Measurements from ENCODE around the gene B4GALT3.

The B4GALT3 gene

DNA sequence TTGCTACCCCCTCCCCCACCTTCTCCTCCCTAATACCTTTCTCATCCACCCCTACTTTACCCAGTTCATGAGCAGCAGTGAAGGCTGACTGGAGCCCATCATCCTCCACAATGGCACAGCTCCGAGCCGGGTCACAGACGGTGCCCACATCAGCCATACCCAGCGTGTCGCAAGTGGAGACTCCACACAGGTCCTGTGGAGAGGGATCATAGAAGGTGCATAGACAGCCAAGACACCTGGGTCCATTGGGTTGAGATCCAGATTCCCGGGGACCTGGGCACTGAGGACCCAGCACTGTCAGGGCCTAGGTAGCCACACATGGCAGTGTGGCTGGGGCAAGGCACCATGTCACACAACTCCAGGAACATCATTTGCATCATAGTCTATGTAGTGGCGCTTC lies 18.8 kb upstream of the B4GALT3 start:
- no peak overlapping the region for H3K27ac ChIP-seq (ENCODE audit: low read depth, low read length, severe bottlenecking)
- WGBS, 2 experiments (ENCODE audit: insufficient coverage in 2 of 2) = 97 to 98% methylated on average over 5 to 6 of the region's 7 CpGs
- peaks cover 19% of the 10 kb centered on the region for H3K4me1 ChIP-seq (ENCODE audit: control insufficient read depth, insufficient read depth, low read length, poor library complexity, severe bottlenecking)
- no peaks in the 10 kb centered on the region for H3K36me3 ChIP-seq (ENCODE audit: control insufficient read depth, insufficient read depth, low read length)
- no peaks in the 10 kb centered on the region for H3K9me3 ChIP-seq (ENCODE audit: control insufficient read depth, low read length)
- H3K4me3 ChIP-seq (ENCODE audit: extremely low read depth, insufficient read depth, low read length, poor library complexity, severe bottlenecking) = no peak overlapping the region

DNA sequence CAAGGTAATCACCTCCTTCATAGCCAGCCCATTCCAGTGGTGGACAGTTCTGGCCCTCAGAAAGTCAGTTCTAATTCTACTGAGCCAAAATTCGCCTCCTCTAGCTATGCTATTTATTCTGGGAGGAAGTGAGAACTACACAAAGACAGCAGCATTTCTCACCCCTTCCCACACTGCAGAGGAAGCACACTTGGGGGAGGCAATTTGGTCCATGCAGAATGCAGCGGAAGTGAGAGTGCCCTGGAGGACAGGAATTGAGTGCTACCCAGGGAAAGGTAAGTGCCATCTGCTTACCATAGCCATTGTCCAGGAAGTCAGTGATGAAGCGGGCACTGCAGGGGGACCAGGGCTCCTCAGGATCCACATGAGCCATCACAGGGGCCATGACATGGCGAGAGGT lies 17.9 kb upstream of the B4GALT3 start:
- Histone ChIP-seq H3K4me3 (ENCODE audit: extremely low read depth, insufficient read depth, low read length, poor library complexity, severe bottlenecking) (no peak overlapping the region), H3K4me1 (ENCODE audit: control insufficient read depth, insufficient read depth, low read length, poor library complexity, severe bottlenecking) (peaks cover 18% of the 10 kb centered on the region), H3K27ac (ENCODE audit: low read depth, low read length, severe bottlenecking) (no peak overlapping the region), H3K36me3 (ENCODE audit: control insufficient read depth, insufficient read depth, low read length) (no peaks in the 10 kb centered on the region), H3K9me3 (ENCODE audit: control insufficient read depth, low read length) (no peaks in the 10 kb centered on the region)
- 100% methylated on average over 3 of the region's 4 CpGs for WGBS, 2 experiments (ENCODE audit: insufficient coverage in 2 of 2)

DNA sequence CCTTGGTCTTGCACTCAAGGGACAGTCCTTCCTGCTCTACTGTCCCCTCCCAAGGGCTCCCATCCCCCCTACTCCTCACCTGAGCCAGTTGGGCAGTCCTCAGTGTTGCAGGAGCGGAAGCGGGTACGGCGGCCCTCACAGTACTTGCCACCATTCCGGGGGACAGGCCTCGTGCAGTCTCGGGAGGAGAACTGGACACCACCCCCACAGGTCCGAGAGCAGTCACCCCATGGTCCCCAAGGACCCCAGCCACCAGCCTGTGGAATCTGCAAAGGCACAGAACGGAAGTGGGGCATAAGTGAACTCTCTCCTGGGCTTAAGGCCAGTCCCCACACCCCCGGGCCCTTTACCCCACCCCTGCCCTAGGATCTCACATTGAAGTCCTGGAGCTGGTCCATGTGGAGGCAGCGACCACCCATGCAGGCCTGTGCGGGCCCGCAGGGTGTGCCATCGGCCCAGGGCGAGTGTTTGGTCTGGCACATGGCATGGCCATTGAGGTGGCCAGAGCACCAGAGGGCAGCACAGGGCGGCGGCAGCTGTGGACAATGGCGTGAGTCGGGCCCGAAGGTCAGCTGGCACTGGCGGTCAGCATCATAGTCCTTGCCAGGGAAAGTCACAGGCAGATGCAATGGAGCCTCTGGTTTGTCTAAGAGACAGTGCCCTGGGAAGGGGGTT lies 16.4 kb upstream of the B4GALT3 start:
- H3K4me3 ChIP-seq (ENCODE audit: extremely low read depth, insufficient read depth, low read length, poor library complexity, severe bottlenecking) = no peak overlapping the region
- WGBS, 2 experiments (ENCODE audit: insufficient coverage in 2 of 2) = 95 to 98% methylated on average over 15 to 21 of the region's 21 CpGs
- H3K36me3 ChIP-seq (ENCODE audit: control insufficient read depth, insufficient read depth, low read length) = no peaks in the 10 kb centered on the region
- H3K9me3 ChIP-seq (ENCODE audit: control insufficient read depth, low read length) = no peaks in the 10 kb centered on the region
- H3K27ac ChIP-seq (ENCODE audit: low read depth, low read length, severe bottlenecking) = no peak overlapping the region
- peaks cover 18% of the 10 kb centered on the region for H3K4me1 ChIP-seq (ENCODE audit: control insufficient read depth, insufficient read depth, low read length, poor library complexity, severe bottlenecking)

DNA sequence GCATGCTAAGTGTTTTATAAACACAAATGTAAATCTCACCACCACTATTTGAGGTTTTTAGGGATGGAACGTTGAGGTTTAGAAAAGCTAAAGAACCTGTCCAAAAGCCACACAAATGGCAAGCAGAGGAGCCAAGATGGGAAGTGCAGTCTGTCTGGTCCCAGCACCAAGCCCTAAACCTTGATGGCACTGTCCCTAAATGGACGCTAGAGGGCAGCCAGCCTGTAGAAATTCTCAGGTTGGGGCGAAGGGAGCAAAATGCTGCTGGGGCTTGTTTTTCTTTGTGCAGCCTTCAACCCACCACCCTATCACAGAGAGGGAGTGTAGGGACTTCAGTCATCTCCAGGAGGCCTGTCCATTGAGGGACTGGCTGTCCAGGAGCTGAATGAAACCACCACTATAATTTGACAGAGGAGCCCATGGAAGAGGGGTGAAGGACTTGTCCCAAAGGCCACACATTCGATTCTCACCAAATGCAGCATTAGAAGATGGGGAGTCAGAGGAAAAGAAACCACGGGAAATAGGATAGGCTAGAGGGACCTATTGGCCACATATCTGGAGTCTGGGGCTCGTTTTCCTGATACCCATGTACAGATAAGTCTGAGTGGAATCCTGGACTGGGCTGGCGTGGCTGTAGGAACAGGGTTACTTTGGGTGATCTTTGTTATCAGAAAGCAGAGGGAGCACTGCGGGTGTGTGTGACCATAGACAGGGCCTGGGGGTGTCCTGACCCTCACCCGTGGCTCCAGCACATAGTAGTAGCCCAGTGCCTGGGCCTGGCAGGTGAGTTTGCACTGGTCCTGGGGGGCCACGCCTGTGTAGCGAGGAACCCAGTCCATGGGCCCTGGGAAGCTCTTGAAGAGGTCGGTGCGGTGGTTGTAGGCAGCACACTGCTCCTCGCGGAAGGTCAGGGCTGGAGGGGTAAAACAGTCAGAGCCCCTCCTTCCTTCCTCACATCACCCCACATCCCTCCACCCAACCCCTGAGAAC lies 15.5 kb upstream of the B4GALT3 start:
- Histone ChIP-seq H3K27ac (ENCODE audit: low read depth, low read length, severe bottlenecking) (no peak overlapping the region), H3K4me3 (ENCODE audit: extremely low read depth, insufficient read depth, low read length, poor library complexity, severe bottlenecking) (no peak overlapping the region), H3K36me3 (ENCODE audit: control insufficient read depth, insufficient read depth, low read length) (no peaks in the 10 kb centered on the region), H3K4me1 (ENCODE audit: control insufficient read depth, insufficient read depth, low read length, poor library complexity, severe bottlenecking) (peaks cover 15% of the 10 kb centered on the region), H3K9me3 (ENCODE audit: control insufficient read depth, low read length) (no peaks in the 10 kb centered on the region)
- 76 to 84% methylated on average over 9 to 10 of the region's 15 CpGs for WGBS, 2 experiments (ENCODE audit: insufficient coverage in 2 of 2)

DNA sequence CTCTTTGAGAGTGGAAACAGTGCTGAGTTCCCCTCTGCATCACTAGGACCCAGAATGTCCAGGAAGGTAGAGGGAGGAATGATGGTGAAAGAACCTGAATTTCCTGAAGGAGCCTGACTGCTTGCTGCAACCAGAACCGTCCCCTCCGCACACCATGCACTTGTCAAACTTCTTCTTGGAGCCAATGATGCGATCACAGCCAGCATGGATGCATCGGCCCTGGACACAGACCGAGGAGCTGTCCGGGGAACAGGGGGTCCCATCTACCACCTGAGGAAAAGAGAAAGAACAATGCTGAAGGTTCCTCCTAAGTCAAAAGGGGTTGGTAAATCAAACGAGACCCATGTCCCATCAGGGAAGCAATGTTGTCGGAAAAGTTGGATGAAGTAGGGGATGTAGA lies 14.7 kb upstream of the B4GALT3 start:
- Histone ChIP-seq H3K36me3 (ENCODE audit: control insufficient read depth, insufficient read depth, low read length) (no peaks in the 10 kb centered on the region), H3K27ac (ENCODE audit: low read depth, low read length, severe bottlenecking) (no peak overlapping the region), H3K4me3 (ENCODE audit: extremely low read depth, insufficient read depth, low read length, poor library complexity, severe bottlenecking) (no peak overlapping the region), H3K4me1 (ENCODE audit: control insufficient read depth, insufficient read depth, low read length, poor library complexity, severe bottlenecking) (peaks cover 11% of the 10 kb centered on the region), H3K9me3 (ENCODE audit: control insufficient read depth, low read length) (no peaks in the 10 kb centered on the region)
- 90 to 92% methylated on average over 6 to 7 of the region's 8 CpGs for WGBS, 2 experiments (ENCODE audit: insufficient coverage in 2 of 2)

DNA sequence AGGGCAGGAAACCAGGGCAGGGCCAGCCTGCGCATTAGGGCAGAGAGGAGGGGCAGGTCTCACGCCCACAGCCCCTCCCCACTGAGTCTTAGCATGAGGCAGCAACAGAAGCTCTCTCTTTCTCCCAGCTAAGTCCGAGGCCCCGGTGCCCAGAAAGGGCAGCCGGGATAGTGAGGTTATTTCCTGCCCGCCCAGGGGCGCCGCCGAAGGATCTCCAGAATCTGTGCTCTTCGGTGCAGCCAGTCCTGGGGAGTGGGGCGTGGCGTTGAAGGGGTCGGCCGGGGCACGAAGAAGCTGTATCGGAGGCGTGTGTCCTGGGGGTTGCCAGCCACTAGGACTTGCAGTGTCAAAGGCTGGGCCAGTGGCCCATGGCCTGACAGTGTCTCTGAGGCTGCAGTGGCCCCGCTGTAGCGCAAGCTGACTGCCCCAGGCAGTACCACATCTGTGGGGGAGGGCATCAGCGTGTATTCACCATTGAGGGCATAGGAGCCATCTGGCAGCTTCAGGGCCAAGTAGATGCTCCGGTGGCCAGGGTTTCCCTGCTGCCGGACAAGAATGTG lies 13.7 kb upstream of the B4GALT3 start:
- no peaks in the 10 kb centered on the region for H3K36me3 ChIP-seq (ENCODE audit: control insufficient read depth, insufficient read depth, low read length)
- no peak overlapping the region for H3K4me3 ChIP-seq (ENCODE audit: extremely low read depth, insufficient read depth, low read length, poor library complexity, severe bottlenecking)
- H3K27ac ChIP-seq (ENCODE audit: low read depth, low read length, severe bottlenecking) = no peak overlapping the region
- H3K4me1 ChIP-seq (ENCODE audit: control insufficient read depth, insufficient read depth, low read length, poor library complexity, severe bottlenecking) = peaks cover 11% of the 10 kb centered on the region
- no peaks in the 10 kb centered on the region for H3K9me3 ChIP-seq (ENCODE audit: control insufficient read depth, low read length)
- 75 to 81% methylated on average over 21 to 22 of the region's 22 CpGs for WGBS, 2 experiments (ENCODE audit: insufficient coverage in 2 of 2)

DNA sequence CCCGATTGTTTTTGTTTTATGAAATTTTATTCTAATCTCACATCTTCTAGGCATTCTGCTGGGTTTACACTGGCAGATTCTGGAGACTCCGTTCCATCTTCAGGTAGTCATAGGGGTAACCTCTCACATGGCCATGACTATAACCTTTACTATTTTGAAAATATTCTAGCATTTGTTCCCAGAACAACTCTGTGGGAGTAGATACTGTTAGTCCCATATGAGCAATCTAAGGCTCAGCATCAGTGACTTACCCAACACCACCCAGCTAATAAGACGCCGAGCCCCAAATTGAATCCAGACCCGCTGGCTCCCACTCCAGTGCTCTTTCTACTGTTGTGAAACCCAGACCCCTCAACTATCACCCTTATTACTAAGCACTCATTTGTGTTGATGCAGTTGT lies 11.7 kb upstream of the B4GALT3 start:
- Histone ChIP-seq H3K9me3 (ENCODE audit: control insufficient read depth, low read length) (no peaks in the 10 kb centered on the region), H3K27ac (ENCODE audit: low read depth, low read length, severe bottlenecking) (no peak overlapping the region), H3K4me3 (ENCODE audit: extremely low read depth, insufficient read depth, low read length, poor library complexity, severe bottlenecking) (no peak overlapping the region), H3K4me1 (ENCODE audit: control insufficient read depth, insufficient read depth, low read length, poor library complexity, severe bottlenecking) (peaks cover 8% of the 10 kb centered on the region), H3K36me3 (ENCODE audit: control insufficient read depth, insufficient read depth, low read length) (no peaks in the 10 kb centered on the region)
- WGBS, 2 experiments (ENCODE audit: insufficient coverage in 2 of 2) = 100% methylated on average over 1 to 3 of the region's 5 CpGs

DNA sequence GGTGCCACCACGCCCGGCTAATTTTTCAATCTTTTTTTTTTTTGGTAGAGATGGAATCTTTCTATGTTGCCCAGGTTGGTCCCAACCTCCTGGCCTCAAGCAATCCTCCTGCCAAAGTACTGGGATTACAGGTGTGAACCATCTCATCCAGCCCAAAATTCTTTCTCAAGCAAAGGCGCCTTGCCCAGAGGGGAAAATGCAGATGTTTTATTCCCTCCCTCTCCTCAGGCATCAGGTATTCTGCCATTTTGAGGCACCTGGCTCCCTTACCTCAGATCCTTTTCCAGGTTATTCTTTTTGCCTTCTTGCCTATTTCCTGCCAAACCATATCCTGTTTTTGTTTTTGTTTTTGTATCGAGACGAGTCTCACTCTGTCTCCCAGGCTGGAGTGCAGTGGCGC lies 11.1 kb upstream of the B4GALT3 start:
- Histone ChIP-seq H3K9me3 (ENCODE audit: control insufficient read depth, low read length) (no peaks in the 10 kb centered on the region), H3K4me3 (ENCODE audit: extremely low read depth, insufficient read depth, low read length, poor library complexity, severe bottlenecking) (no peak overlapping the region), H3K36me3 (ENCODE audit: control insufficient read depth, insufficient read depth, low read length) (no peaks in the 10 kb centered on the region), H3K4me1 (ENCODE audit: control insufficient read depth, insufficient read depth, low read length, poor library complexity, severe bottlenecking) (peaks cover 8% of the 10 kb centered on the region), H3K27ac (ENCODE audit: low read depth, low read length, severe bottlenecking) (no peak overlapping the region)
- 92 to 95% methylated on average over 3 to 4 of the region's 6 CpGs for WGBS, 2 experiments (ENCODE audit: insufficient coverage in 2 of 2)

DNA sequence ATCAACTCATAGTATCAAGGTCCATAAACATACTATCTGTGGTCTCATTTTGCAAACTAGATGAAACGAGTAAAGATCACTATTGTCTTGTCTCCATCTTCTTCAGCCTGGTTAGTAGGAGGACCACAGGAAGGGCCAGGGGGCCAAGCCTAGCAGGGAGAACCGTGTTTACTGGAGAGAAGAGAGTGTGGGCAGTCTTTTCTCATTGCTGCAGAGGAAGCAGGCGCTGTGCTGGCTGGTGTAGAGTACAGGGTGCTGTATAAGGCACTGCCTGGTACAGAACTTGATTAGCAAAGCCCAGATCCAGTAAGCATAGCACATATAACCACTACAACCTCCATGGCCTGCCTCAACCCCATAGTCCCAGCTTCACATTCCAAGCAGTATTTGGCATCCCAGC lies 10.0 kb upstream of the B4GALT3 start:
- WGBS, 2 experiments (ENCODE audit: insufficient coverage in 2 of 2) = 79 to 84% methylated on average over 3 of the region's 3 CpGs
- H3K36me3 ChIP-seq (ENCODE audit: control insufficient read depth, insufficient read depth, low read length) = no peaks in the 10 kb centered on the region

DNA sequence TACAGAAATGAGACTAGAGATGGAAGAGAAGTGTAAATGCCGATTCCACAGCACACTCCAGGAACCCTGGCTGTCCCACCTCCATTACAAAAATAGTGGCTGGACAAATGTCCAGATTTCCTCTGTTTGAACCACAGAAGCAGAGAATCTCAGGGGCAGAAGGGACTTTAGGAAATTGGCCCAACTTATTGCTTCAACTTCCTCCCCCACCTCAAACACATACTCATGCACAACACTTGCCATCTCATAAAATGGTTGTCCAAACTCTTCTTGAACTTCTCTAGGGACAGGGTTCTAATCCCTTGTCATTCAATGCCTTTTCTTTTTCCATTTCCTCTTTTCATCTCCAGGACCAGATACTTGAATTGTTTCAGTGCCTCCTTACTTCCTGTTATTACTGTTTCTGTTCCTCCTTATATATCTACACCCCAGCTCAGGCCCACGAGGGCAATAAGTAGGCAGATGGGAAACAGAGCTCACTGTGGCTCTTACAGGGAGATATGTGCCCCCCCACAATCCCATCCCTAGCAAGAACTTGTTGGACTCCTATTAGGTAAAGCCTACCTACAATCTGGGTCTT lies 8.5 kb upstream of the B4GALT3 start:
- H3K36me3 ChIP-seq (ENCODE audit: control insufficient read depth, insufficient read depth, low read length) = no peaks in the 10 kb centered on the region
- H3K9me3 ChIP-seq (ENCODE audit: control insufficient read depth, low read length) = no peaks in the 10 kb centered on the region
- H3K4me3 ChIP-seq (ENCODE audit: extremely low read depth, insufficient read depth, low read length, poor library complexity, severe bottlenecking) = no peak overlapping the region
- WGBS, 2 experiments (ENCODE audit: insufficient coverage in 2 of 2) = 100% methylated on average over 1 of the region's 2 CpGs; no CpG with 5 or more reads in 1 of the 2 experiments
- H3K27ac ChIP-seq (ENCODE audit: low read depth, low read length, severe bottlenecking) = no peak overlapping the region
- peaks cover 4% of the 10 kb centered on the region for H3K4me1 ChIP-seq (ENCODE audit: control insufficient read depth, insufficient read depth, low read length, poor library complexity, severe bottlenecking)

More for the DNA sequence above, 10.0 kb upstream of the B4GALT3 start:
- peaks cover 8% of the 10 kb centered on the region for H3K4me1 ChIP-seq (ENCODE audit: control insufficient read depth, insufficient read depth, low read length, poor library complexity, severe bottlenecking)
- no peaks in the 10 kb centered on the region for H3K9me3 ChIP-seq (ENCODE audit: control insufficient read depth, low read length)
- H3K27ac ChIP-seq (ENCODE audit: low read depth, low read length, severe bottlenecking) = no peak overlapping the region
- no peak overlapping the region for H3K4me3 ChIP-seq (ENCODE audit: extremely low read depth, insufficient read depth, low read length, poor library complexity, severe bottlenecking)

Measured in mesodermal cell (in vitro differentiated cells).